HG02840 (cell line): Measurements from ENCODE around the gene ICA1L.
"Not testable (repeated sequence)": the region's sequence is repeated elsewhere in the genome, so short reads cannot be mapped to it uniquely, and the experiment has no call there.

Experiments used
- ATAC-seq: cut with Tn5 transposase; IDR thresholded peaks from one replicate; pipeline ENCODE4 v1.9.1; 2021; ENCODE audit warnings: mild to moderate bottlenecking, moderate library complexity, moderate number of reproducible peaks; ENCODE audit not compliant: unreplicated experiment, low FRiP score

Gene ICA1L

DNA sequence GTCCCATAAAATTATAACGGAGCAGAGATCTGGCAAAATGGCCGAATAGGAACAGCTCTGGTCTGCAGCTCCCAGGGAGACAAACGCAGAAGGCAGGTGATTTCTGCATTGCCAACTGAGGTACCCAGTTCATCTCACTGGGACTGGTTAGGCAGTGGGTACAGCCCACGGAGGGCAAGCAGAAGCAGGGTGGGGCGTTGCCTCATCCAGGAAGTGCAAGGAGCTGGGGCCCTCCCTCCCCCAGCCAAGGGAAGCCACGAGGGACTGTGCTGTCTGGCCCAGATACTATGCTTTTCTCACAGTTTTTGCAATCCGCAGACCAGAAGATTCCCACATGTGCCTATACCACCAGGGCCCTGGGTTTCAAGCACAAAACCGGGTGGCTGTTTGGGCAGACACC is 22.8 kb downstream of the ICA1L start:
- no peak for ATAC-seq

DNA sequence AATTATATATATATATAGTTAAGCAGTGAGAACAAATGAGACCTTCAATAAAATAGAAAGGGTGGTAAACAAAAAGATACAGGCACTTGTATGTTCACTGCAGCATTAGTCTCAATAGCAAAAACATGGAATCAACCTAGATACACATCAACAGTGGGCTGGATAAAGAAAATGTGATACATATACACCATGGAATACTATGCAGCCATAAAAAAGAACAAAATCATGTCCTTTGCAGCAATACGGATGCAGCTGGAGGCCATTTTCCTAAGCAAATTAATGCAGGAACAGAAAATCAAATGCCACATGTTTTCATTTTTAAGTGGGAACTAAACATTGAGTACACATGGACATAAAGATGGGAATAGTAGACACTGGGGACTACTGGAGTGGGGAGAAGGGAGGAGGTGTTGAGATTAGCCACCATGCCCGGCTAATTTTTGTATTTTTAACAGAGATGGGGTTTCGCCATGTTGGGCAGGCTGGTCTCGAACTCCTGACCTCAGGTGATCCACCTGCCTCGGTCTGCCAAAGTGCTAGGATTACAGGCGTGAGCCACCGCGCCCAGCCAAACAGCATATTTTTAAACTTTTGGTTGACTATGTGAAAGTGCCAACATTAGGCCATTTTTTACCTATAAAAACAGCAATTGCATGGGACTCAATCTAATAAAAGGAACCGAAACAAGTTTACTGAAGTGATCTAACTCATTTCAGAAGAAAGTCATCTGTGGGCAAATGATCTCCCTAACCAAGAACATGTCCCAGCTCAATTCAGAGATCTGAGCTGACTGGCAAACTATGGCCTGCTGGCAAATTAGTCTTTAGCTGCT is 23.7 kb downstream of the ICA1L start:
- no peak for ATAC-seq

DNA sequence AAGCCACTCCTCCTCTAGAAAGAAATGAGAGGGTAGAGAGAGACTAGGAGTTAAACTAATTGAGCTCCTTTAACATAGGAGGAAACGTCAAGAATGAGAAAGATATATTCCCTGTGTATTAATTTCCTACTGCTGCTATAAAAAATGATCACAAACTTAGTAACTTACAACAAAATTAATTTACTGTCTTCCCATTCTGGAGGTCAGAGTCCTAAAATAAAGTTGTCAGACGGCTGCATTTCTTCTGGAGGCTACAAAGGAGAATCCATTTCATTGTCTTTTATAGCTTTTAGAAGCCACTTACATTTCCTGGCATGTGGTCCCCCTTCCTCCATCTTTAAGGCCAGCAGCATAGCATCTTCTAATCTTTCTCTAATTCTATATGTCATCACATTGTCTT is 26.9 kb downstream of the ICA1L start:
- ATAC-seq = no peak

DNA sequence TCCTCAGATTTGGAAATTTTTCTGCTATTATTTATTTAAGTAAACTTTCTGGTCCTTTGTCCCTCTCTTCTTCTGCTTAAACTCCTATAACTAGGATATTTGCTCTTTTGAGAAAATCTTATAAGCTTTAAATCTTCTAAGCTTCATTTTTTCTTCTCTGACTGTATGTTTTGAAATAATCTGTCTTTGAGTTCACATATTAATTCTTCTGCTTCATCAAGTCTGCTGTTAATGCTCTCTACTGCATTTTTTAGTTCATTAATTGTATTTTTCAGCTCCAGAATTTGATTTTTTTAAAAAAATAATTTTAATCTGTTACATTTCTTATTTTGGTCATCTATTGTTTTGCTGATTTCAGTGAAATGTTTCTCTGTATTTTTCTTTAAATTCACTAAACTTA is 28.9 kb downstream of the ICA1L start:
- ATAC-seq = no peak

DNA sequence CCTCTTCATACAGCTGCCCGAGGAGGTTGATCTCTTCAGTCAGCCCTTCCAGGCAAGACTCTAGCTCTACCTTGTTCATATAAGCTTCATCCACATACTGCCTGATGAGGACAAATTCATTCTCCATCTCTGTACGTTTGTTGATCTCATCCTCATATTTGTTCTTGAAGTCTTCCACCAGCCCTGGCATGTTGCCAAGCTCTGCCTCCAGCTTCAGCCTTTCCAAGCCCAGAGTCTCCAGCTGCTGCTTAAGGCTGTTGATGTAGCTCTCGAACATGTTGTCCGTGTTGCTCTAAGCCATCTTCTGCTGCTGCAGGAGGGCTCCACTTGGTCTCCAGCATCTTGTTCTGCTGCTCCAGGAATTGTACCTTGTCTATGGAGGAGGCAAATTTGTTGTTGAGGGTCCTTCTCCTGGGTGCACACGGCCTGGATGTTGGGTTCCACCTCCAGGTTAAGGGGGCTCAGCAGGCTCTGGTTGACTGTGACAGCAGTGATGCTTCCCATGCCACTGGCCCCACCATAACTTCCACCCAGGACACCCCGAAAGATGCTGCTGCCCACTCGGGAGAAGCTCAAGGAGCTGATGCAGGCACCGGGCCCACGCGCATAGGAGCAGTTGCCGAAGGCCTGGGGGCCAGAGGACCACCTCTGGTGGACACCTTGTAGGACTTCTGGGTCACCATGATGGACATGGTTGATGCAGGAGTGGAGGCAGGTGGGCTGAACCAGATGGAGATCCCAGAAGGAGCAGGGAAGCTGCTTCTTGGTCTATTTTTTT is 30.3 kb downstream of the ICA1L start:
- no peak for ATAC-seq

DNA sequence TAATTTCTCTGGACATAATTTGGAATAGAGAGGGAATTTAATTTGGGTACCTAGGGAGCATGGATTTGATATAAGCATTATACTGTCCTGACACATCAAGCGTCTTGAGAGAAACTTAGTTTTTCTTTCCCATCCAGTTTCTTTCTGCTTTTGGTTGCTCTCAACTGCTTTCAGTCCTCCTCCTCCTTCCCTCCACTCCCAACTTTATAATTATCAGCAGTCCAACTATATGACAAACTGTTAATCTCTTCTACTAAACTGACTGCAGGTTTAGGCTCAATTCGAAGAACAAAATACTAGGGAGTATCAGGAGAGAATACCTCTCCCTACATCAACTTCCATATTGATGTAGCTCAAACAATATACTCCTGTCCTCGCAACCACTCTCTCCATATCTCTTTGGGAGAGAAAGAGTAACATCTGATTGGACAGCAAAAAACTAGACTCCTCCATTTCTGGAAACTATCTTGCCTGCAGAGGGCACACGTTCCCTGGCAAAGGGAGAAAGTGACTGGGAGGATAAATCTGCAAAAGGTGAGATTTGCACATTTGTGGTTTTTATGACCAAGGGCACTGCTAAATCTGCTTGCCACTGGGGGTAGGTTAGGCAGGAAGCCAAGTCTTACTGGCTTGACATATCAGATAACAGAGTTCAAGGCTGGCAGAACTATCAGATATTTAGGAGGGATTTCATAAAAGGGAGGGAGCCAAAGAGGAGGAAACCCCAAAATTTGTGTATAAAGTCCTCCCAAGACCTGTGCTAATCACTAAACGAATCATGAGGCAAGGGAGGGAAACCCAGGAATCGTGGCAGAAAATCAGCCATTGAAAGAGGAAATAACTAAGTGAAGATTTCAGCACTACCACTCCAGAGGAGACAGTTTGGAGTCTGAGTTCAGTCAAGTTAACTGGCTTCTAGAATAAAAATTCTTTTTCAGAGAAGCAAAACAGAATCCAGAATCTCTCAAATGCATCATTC is 40.0 kb downstream of the ICA1L start:
- no peak for ATAC-seq

DNA sequence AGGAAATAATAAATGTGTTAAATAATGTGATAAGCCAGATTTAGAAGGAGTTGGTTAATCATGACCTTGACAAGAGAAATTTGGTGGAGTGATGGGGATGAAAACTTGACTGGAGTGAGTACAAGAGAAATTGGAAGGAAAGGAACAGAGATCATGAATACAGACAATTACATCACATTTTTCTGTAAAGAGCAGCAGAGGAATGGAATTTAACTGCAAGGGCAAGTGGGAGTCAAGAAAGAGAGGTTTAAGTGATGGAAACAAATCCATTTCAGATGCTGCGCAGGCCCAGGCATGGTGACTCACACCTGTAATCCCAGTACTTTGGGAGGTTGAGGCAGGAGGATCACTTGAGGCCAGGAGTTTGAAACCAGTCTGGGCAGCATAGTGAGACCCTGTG is 46.7 kb downstream of the ICA1L start:
- ATAC-seq = no peak

DNA sequence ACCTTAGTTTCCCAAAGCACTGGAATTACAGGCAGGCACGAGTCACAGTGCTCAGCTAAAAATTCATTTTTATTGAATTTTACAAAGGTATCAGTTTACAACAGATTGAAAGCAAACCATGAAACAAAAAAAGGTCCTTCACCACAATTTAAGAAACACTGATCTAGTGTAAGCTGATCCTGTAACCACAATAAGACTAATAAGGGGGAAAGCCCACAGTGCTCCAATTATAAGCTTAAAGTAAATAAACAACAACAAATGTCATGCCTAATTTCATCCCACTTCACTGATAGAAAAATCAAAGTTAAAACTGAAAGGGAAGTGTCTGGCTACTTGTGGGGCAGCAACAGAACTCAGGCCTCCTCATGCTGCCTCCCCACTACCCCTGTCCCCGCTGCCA is 49.2 kb downstream of the ICA1L start:
- ATAC-seq = no peak

DNA sequence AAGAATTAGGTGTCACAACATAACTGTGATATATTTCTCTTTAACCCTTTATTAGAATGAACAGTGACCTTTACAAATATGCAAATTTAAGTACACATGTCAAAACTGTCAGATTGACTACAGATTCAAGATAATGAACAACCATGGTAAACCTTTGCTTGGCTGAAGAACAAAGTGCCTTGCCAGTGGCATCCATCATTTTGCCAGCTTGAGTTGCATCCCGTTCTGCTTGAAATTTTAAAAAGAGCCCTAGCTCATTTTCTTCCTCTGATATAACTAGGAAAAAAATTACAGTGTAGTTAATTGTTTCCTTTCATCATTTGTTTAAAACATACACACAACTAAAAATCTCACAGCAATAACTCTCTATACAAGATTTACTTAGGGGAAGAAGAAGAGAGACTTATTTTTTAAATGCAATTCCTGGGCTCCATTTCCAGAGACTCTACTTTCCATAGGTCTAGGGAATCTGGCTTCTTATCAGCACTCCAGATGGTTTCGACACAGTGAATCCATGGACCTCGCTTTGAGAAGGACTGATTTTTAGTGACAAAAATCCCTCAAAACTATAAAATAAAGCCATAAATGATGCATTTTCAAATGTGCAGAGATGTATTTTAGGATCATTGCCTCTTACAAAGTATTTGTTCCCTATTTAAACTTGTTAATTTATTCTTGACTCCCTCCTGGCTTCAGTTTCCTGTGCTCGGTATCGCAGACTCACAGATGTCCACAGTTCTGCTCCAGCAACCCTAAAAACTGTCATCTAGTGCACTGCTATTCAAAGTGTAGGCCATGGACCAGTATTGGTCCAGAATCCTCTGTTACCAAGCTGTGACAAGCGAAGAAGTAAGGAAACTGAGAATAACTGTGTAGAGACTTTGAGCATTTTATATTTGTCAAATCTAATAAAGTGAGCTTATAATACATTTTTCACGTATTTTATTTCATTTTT is 50.1 kb downstream of the ICA1L start:
- no peak for ATAC-seq

DNA sequence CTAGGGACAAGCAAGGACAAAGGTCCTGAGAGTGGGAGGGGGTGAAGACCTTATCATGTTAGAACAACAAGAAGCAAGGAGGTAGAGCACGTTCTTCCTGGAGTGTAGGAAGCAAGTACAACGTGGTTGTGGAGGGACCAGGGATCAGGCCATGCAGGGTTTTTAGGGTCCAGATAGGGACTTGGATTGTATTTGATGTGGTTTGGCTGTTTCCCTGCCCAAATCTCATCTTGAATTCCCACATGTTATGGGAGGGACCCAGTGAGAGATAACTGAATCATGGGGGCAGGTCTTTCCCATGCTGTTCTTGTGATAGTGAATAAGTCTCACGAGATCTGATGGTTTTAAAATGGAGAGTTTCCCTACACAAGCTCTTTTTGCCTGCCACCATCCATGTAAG is 53.2 kb downstream of the ICA1L start:
- no peak for ATAC-seq

DNA sequence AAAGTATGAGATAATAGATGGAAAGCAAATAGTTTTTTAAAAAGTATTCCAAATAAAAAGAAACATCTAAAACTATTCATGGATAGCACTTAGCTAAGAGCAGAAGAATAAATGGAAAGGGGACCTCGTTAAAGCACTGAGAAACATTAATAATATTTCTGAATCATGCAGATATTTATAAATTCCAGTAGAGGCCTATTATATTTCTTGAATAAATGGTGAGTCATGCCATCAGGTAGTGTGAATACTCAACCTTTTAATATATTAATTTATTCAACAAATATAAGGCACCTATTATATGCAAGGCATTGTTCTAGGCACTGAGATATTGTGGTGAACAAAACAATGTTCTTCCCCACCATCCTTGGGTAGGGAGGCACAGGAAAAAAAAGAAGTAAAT is 53.8 kb downstream of the ICA1L start:
- no peak for ATAC-seq

DNA sequence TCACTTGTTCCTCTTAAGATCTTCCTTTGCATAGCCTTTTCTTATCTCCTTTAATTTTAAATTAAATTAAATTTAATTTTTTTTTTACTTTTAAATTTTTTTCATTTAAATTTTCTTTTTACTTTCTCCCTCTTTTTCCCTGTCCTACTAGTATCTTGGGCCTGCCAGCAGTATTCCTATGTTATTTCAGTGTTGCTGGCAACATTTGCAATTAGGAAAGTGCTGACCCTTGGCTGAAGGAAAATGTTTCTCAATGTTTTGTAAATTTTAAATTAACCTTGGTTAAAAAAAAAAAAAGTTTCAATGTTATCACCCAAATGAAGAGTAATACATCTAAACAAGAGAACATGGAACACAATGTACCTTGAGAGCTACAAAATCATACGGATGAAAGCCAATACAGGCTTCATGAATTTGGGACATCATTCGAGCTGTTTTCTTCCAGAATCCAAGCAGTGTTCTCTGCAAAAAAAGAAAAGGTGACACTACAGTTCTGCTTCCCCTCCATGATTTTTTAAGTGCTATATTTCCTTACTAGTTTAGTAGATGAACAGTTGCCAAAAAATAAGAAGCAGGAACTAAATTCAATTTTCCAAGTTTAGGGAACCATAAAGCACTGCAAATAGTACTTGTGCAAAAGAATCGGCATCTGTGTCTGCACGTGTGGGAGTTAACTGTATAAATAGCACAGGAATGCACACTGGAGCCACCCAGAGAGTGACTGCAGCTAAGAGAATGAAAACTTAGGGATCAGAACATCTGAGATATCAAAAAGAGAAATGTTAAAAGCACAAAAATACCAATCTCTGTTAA is 55.8 kb downstream of the ICA1L start:
- ATAC-seq = no peak

DNA sequence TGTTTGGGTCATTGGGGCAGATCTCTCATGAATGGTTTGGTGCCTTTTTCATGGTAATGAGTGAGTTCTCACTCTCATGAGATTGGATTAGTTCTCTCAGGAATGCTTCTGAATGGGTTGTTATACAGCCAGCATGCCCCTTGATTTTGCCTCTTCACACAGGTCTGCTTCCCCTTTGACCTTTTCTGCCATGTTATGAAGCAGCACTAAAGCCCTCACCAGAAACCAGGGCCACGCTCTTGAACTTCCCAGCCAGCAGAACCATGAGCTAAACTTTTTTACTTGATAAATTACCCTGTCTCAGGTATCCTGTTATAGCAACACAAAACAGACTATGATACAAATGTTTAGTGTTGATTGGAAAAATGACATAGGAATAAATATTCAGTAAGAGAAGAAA is 57.3 kb downstream of the ICA1L start:
- no peak for ATAC-seq

DNA sequence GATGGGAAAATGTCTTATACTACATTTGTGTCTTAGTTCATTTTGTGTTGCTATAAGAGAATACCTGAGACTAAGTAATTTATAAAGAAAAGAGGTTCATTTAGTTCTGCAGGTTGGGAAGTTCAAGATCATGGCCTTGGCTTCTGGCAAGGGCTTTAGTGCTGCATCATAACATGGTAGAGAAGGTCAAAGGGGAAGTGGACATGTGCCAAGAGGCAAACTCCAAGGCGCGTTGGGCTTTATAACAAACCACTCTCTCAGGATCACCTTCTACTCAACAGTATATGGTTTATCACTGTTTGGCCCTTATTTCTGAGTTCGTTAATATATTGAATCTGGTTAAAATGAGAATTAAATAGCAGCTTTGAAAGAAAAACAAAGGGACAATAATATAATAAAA is 58.2 kb downstream of the ICA1L start:
- no peak for ATAC-seq

DNA sequence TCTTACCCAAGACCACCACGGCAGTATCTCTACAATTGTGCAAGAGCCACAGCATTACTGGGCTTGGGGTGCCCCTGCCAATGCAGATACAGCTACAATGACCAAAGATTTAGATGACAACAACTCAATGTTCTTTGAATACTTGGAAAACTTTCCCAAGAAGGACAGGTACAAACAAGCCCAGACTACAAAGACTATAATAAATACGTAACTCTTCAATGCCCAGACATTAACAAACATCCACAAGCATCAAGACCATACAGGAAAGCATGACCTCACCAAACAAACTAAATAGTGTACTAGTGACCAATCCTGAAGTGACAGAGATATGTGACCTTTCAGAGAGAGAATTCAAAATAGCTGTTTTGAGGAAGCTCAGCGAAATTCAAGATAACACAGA is 62.8 kb downstream of the ICA1L start:
- ATAC-seq = no peak

DNA sequence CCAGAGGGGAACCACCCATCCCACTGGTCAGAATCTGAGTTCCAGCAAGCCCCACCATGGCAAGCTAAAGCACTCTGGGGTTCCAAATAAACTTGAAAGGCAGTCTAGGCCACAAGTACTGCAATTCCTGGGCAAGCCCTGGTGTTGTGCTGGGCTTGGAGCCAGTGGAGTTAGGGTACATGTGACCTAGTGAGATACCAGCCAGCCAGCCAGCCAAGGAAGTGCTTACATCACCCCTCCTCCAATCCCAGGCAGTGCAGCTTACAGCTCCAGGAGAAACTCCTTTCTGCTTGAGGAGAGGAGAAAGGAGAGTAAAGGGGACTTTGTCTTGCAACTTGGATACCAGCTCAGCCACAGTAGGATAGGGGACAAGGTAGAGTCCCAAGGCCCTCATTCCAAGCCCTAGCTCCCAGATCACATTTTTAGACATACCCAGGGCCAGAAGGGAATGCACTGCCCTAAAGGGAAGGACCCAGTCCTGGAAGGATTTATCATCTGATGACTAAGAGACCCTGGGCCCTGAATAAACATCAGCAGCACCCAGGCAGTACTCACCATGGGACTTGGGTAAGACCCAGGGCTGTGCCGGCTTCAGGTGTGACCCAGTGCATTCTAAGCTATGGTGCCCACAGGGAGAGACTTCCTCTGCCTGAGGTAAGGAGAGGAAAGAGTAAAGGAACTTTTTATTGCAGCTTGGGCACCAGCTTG is 64.0 kb downstream of the ICA1L start:
- ATAC-seq = not testable (repeated sequence)

DNA sequence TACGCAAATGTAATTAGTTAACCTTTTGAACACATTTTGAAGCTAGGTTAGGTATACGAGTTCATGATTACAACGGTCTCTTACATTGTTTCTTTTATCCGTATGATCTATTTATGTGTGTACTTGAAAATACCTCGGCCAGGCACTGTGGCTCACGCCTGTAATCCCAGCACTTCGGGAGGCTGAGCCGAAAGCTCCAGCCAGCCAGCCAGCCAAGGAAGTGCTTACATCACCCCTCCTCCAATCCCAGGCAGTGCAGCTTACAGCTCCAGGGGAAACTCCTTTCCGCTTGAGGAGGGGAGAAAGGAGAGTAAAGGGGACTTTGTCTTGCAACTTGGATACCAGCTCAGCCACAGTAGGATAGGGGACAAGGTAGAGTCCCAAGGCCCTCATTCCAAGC is 65.7 kb downstream of the ICA1L start:
- not testable (repeated sequence) for ATAC-seq

DNA sequence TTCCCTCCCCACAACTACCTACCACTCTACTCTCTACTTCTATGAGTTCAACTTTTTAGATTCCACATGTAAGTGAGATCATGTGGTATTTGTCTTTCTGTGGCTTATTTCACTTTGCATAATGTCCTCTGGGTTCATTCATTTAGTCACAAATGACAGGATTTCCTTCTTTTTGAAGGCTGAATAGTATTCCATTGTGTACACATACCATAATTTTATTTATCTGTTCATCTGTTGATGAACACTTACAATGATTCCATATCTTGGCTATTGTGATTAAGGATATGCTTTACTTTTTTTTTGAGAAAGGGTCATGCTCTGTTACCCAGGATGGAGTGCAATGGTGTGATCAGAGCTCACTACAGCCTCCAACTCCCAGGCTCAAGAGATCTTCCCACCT is 73.6 kb downstream of the ICA1L start:
- no peak for ATAC-seq
